ENCODE measurements around the gene MRPL43.

MRPL43 gene

DNA sequence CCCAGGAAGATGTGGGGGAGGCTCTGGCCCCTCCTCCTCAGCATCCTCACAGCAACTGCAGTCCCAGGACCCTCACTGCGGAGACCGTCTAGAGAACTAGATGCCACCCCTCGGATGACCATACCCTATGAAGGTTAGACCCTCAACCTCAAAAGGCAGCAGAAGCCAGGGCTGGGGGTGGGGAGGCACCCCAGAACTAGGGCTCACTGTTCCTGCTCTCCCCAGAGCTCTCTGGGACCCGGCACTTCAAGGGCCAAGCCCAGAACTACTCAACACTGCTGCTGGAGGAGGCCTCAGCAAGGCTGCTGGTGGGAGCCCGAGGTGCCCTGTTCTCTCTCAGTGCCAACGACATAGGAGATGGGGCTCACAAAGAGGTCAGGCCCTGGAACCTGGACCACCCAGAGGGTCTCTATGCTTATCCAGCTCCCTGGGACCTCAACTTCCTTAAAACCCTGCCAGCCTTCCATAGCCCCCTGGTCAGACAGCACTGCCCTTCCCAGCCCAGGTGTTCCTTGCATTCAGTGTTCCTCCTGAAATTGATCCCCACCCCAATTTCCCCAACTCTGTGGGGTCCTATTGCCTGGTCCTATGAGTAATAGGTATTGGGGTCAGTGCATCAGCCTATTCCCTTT, 14.3 kb downstream of the MRPL43 start:
- WGBS, 2 experiments = 91% methylated on average over 6 of the region's 6 CpGs
- H3K36me3 ChIP-seq (ENCODE audit: control insufficient read depth, insufficient read depth, low read length) = no peaks in the 10 kb centered on the region
- H3K4me3 ChIP-seq (ENCODE audit: insufficient read depth, low read depth, low read length) = no peak overlapping the region
- H3K27me3 ChIP-seq (ENCODE audit: control insufficient read depth, insufficient read depth, low read length, poor library complexity, severe bottlenecking) = peaks cover 16% of the 10 kb centered on the region
- no peaks in the 10 kb centered on the region for H3K9me3 ChIP-seq (ENCODE audit: control insufficient read depth, low read length)
- H3K27ac ChIP-seq (ENCODE audit: insufficient read depth, low read depth, low read length, poor library complexity, severe bottlenecking) = no peak overlapping the region
- H3K4me1 ChIP-seq (ENCODE audit: control insufficient read depth, insufficient read depth, low read length) = peaks cover 14% of the 10 kb centered on the region

DNA sequence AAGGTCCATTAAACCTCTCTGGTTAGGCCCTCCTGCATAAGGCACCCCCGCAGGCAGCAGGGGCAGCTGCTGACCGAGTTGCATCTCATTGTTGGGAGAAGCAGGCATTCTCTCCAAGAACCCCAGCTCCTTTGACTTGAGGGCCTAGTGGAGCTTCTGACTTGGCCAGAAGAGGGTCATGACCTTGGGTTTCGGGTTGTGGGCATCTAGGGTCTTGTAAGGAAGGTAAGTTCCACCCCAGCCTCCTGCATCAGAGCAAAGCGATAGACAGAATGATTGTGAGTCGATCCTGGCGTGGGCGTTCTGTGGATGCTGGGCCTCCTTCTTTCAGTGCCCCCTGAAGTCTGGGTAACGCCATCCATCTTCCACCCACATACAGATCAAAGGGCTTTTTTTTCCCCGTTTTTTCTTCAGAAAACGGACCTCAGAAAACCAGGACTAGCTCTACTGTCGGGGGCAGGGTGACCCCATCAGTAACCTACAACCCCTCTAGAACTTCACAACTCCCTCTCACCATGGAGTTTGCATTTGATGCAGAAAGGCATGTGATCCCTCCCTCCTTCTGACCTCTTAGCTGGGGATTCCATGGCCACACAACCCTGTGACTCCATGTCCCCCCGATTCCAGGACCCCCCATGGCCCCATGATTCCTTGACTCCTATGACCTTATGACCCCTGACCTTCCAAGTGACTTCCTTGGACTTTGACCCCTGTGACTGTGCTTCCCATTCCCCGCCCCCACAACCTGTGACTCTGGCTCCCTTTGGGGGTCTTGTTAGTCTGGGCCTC, 15.0 kb downstream of the MRPL43 start:
- WGBS, 2 experiments = 74 to 75% methylated on average over 13 of the region's 13 CpGs
- Histone ChIP-seq H3K27me3 (ENCODE audit: control insufficient read depth, insufficient read depth, low read length, poor library complexity, severe bottlenecking) (peaks cover 16% of the 10 kb centered on the region), H3K36me3 (ENCODE audit: control insufficient read depth, insufficient read depth, low read length) (no peaks in the 10 kb centered on the region), H3K27ac (ENCODE audit: insufficient read depth, low read depth, low read length, poor library complexity, severe bottlenecking) (no peak overlapping the region), H3K9me3 (ENCODE audit: control insufficient read depth, low read length) (no peaks in the 10 kb centered on the region), H3K4me1 (ENCODE audit: control insufficient read depth, insufficient read depth, low read length) (peaks cover 14% of the 10 kb centered on the region), H3K4me3 (ENCODE audit: insufficient read depth, low read depth, low read length) (no peak overlapping the region)

DNA sequence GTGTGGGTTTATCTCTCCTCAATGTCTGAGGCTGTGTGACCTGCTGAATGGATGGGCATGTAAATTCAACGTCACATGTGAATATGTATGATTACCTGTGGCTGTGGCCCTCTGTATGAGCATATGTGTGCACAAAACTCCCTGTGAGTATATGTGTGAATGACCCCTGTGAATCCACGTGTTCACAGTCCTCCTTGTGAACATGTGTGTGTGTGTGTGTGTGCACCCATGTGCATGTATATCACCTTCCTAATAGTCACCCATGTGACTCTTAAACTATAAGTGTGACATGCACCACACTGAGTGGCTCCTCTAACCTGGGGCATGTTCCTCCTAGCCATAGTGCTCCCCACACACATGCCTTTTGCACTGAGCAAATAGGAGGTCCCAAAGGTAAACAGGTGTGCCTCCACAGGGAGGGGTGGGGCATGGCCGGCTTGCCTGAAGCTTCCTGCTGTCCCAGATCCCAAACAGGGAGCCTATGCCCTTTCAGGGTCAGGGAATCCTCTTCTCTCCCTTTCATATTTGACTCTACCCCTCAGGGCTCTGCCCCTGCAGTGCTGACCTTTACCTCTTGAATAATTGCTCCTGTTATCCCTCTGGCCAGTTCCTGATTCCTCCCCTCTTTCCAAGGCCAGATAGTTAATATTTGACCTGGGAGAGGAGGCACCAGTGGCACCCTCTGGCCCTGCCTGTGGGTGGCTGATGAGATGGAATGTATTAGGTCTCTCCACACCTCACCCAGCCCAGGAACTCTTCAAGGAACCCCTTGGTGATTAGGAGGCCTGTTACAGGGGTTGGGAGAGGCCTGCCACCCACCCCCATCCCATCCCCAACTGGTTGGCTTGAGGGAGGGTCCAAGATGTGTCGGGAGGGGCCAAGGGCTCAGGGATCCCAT, 16.1 kb downstream of the MRPL43 start:
- no peak overlapping the region for H3K4me3 ChIP-seq (ENCODE audit: insufficient read depth, low read depth, low read length)
- H3K27me3 ChIP-seq (ENCODE audit: control insufficient read depth, insufficient read depth, low read length, poor library complexity, severe bottlenecking) = peaks cover 16% of the 10 kb centered on the region
- H3K36me3 ChIP-seq (ENCODE audit: control insufficient read depth, insufficient read depth, low read length) = no peaks in the 10 kb centered on the region
- no peaks in the 10 kb centered on the region for H3K9me3 ChIP-seq (ENCODE audit: control insufficient read depth, low read length)
- H3K27ac ChIP-seq (ENCODE audit: insufficient read depth, low read depth, low read length, poor library complexity, severe bottlenecking) = no peak overlapping the region
- 78 to 80% methylated on average over 4 of the region's 4 CpGs for WGBS, 2 experiments
- peaks cover 14% of the 10 kb centered on the region for H3K4me1 ChIP-seq (ENCODE audit: control insufficient read depth, insufficient read depth, low read length)

DNA sequence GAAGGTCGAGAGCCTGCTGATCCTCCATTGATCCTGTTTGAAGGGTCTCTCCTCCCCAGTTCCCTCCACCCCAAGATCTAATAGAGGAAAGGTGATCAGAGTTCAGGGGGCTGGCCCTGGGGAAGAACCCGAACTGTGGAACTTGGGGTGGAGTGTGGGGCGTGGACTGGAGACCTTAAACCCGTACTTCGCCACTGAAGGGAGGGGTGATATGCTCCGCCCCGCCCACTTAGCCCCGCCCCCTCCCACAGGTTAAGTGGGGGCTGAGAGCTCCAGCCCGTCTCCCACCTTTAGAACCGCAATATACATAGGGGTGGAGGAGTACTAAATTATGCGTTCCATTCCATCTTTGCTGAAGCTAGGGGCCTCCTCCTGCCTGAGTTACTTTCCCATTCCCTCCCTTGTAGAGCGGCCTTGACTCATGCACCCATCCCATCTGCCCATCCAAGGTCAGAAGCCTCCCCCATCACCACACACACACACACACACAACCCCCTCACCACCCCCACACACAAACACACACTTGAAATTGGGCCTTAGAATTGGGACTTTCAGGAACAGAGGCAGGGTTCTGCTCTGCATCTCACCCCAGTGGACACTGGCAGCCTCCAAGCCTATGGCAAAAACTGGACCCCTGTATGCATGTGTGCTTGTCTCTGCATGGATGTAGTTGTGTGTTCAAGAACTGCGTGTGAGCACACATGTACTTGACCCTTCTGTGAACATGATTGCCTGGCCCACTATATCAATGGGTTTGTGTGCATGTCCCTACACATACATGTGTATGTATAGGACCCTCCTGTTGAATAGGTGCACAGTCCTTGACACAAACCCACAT, 17.0 kb downstream of the MRPL43 start:
- WGBS, 2 experiments = 31 to 33% methylated on average over 13 of the region's 13 CpGs
- Histone ChIP-seq H3K27ac (ENCODE audit: insufficient read depth, low read depth, low read length, poor library complexity, severe bottlenecking) (no peak overlapping the region), H3K36me3 (ENCODE audit: control insufficient read depth, insufficient read depth, low read length) (no peaks in the 10 kb centered on the region), H3K9me3 (ENCODE audit: control insufficient read depth, low read length) (no peaks in the 10 kb centered on the region), H3K27me3 (ENCODE audit: control insufficient read depth, insufficient read depth, low read length, poor library complexity, severe bottlenecking) (peaks cover 16% of the 10 kb centered on the region), H3K4me3 (ENCODE audit: insufficient read depth, low read depth, low read length) (peak overlapping the region; percentile 62), H3K4me1 (ENCODE audit: control insufficient read depth, insufficient read depth, low read length) (peaks cover 14% of the 10 kb centered on the region)

DNA sequence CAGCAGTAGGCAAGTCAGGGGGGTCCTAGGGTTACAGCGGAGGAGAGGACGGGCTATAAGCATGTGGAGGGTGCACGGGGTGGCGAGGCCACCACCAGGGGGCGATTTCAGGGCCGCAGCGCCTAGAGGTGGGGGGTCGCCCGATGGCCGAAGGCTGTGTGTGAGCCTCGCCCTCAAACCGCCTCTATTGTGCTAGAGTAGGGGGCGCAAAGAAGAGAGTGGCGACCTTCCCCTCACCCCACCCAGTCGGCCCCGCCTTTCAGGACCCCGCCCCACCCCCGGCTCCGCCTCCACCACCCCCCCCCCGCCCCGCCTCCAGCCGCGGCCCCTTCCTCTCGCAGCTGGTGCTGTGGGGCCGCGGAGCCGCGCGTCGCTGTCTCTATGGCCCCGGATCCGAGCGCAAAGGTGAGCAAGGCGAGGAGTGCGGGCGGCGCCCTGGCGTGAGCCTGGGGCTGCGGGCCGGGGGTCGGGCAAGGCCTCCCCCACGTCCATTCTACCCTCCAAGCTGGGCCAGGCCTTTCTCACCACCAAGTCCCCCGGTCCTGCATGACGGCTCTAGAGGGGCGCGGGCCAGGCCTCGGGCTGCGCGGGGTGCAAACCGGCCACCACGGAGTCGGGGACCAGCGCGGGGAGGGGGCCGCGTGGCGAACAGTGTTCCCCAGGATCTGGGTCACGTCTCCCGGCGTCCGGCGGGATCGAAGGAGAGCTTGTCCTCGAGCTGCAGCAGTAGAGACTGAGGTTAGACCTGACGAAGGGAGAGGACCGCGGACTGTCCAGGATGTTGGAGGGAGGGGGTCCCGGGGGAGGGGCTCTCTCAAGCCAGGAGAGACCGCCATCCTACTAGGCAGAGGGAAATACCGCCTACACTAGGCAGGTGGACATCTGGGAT, 17.9 kb downstream of the MRPL43 start, which contains the start of gene SEMA4G:
TSS of gene SEMA4G (plus strand) at position 318 of the 889 bp plus-strand sequence. CDS start 3,409 bp downstream, outside the sequence.
- 1 to 2% methylated on average over 64 to 69 of the region's 70 CpGs for WGBS, 2 experiments
- no peaks in the 10 kb centered on the region for H3K9me3 ChIP-seq (ENCODE audit: control insufficient read depth, low read length)
- H3K4me1 ChIP-seq (ENCODE audit: control insufficient read depth, insufficient read depth, low read length) = peaks cover 14% of the 10 kb centered on the region
- H3K36me3 ChIP-seq (ENCODE audit: control insufficient read depth, insufficient read depth, low read length) = no peaks in the 10 kb centered on the region
- H3K27me3 ChIP-seq (ENCODE audit: control insufficient read depth, insufficient read depth, low read length, poor library complexity, severe bottlenecking) = peaks cover 16% of the 10 kb centered on the region
- H3K4me3 ChIP-seq (ENCODE audit: insufficient read depth, low read depth, low read length) = peak within 1 kb of the TSS; percentile 62
- no peak within 1 kb of the TSS for H3K27ac ChIP-seq (ENCODE audit: insufficient read depth, low read depth, low read length, poor library complexity, severe bottlenecking)

DNA sequence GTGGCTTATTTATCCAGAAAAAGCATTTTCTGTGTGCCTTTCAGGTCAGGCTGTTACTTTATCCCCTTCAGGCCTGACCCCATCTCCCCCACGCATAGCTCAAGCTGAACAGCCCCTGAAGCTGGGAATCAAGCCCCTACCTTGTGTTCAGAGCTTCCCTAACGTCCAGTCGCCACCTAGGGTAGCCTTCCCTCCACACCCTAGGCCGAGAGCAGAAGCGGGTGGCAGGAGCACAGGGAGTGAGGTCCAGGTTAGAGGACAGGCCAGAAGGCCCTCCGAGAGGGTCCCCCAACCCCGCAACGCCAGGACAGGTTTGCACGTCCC, 18.5 kb downstream of the MRPL43 start:
- no peak overlapping the region for H3K27ac ChIP-seq (ENCODE audit: insufficient read depth, low read depth, low read length, poor library complexity, severe bottlenecking)

DNA sequence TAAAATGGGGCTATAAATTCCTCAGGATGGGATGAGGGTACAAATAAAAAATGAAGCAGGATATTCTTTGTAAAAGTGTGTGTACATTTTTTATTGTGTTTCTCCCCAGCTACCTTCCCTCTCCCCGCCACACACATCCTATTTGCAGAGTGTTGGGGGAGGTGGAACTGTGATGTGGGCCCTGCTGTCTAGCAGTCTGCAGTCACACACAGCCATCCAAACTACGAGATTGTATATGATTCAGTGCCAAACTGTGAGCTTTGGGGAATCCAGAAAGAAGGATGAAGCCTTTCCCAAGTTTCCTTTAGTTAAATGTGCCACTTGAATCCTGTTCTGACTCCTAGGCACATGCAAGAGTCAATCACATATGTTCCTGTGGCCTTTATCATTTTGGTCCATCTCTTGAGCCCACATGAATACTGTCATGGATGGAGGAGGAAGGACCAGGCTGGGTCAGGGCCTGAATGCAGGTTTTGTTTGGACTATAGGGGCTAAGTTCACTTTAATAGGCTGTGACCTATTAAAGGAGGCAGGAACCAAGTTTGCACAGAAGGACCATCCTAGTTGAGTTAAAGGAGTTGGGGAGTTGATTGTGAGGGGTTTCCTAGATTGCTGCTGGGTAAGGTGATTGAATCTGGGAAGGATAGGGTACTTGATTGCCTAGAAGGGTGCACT, 19.1 kb downstream of the MRPL43 start:
- no peaks in the 10 kb centered on the region for H3K9me3 ChIP-seq (ENCODE audit: control insufficient read depth, low read length)
- H3K36me3 ChIP-seq (ENCODE audit: control insufficient read depth, insufficient read depth, low read length) = no peaks in the 10 kb centered on the region
- WGBS, 2 experiments = 93% methylated on average over 1 to 2 of the region's 2 CpGs
- no peak overlapping the region for H3K4me3 ChIP-seq (ENCODE audit: insufficient read depth, low read depth, low read length)
- no peak overlapping the region for H3K27ac ChIP-seq (ENCODE audit: insufficient read depth, low read depth, low read length, poor library complexity, severe bottlenecking)
- peaks cover 14% of the 10 kb centered on the region for H3K4me1 ChIP-seq (ENCODE audit: control insufficient read depth, insufficient read depth, low read length)
- H3K27me3 ChIP-seq (ENCODE audit: control insufficient read depth, insufficient read depth, low read length, poor library complexity, severe bottlenecking) = peaks cover 16% of the 10 kb centered on the region

More for the DNA sequence above, 18.5 kb downstream of the MRPL43 start:
- H3K27me3 ChIP-seq (ENCODE audit: control insufficient read depth, insufficient read depth, low read length, poor library complexity, severe bottlenecking) = peaks cover 16% of the 10 kb centered on the region
- no peaks in the 10 kb centered on the region for H3K36me3 ChIP-seq (ENCODE audit: control insufficient read depth, insufficient read depth, low read length)
- peaks cover 14% of the 10 kb centered on the region for H3K4me1 ChIP-seq (ENCODE audit: control insufficient read depth, insufficient read depth, low read length)
- no peaks in the 10 kb centered on the region for H3K9me3 ChIP-seq (ENCODE audit: control insufficient read depth, low read length)
- H3K4me3 ChIP-seq (ENCODE audit: insufficient read depth, low read depth, low read length) = peak overlapping the region; percentile 62
- WGBS, 2 experiments = 23 to 25% methylated on average over 9 of the region's 9 CpGs

DNA sequence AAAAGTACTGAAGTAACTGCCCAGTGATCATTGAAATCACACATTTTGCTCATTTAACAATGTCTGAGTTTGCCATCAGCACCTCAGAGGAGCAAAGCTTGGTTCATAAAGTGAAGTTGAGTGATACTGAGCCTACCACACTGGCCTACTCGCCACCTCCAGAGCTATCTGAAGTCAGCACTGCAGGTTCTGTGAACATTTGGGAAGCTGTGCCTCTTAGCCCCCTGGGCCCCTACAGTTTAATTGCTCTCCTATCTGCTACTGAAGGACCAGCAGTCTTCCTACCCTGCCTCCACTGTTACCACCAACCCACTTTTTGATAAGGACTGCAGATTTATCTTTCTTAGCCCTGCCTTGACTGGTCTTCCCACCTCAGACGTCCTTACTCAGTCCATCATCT, 20.0 kb downstream of the MRPL43 start:
- H3K4me1 ChIP-seq (ENCODE audit: control insufficient read depth, insufficient read depth, low read length) = peaks cover 12% of the 10 kb centered on the region
- H3K27ac ChIP-seq (ENCODE audit: insufficient read depth, low read depth, low read length, poor library complexity, severe bottlenecking) = no peak overlapping the region
- H3K36me3 ChIP-seq (ENCODE audit: control insufficient read depth, insufficient read depth, low read length) = peaks cover 4% of the 10 kb centered on the region
- no peaks in the 10 kb centered on the region for H3K9me3 ChIP-seq (ENCODE audit: control insufficient read depth, low read length)
- peaks cover 16% of the 10 kb centered on the region for H3K27me3 ChIP-seq (ENCODE audit: control insufficient read depth, insufficient read depth, low read length, poor library complexity, severe bottlenecking)
- no peak overlapping the region for H3K4me3 ChIP-seq (ENCODE audit: insufficient read depth, low read depth, low read length)
- 90 to 91% methylated on average over 2 of the region's 2 CpGs for WGBS, 2 experiments
